HG03159 (cell line): ENCODE data around the gene RFX6.
"Not testable (repeated sequence)": the region's sequence is repeated elsewhere in the genome, so short reads cannot be mapped to it uniquely, and the experiment has no call there.

Experiments used
- ATAC-seq: cut with Tn5 transposase; IDR thresholded peaks from one replicate; pipeline ENCODE4 v1.9.1; 2021; ENCODE audit warnings: mild to moderate bottlenecking, moderate library complexity; ENCODE audit not compliant: unreplicated experiment

Gene RFX6, protein sequence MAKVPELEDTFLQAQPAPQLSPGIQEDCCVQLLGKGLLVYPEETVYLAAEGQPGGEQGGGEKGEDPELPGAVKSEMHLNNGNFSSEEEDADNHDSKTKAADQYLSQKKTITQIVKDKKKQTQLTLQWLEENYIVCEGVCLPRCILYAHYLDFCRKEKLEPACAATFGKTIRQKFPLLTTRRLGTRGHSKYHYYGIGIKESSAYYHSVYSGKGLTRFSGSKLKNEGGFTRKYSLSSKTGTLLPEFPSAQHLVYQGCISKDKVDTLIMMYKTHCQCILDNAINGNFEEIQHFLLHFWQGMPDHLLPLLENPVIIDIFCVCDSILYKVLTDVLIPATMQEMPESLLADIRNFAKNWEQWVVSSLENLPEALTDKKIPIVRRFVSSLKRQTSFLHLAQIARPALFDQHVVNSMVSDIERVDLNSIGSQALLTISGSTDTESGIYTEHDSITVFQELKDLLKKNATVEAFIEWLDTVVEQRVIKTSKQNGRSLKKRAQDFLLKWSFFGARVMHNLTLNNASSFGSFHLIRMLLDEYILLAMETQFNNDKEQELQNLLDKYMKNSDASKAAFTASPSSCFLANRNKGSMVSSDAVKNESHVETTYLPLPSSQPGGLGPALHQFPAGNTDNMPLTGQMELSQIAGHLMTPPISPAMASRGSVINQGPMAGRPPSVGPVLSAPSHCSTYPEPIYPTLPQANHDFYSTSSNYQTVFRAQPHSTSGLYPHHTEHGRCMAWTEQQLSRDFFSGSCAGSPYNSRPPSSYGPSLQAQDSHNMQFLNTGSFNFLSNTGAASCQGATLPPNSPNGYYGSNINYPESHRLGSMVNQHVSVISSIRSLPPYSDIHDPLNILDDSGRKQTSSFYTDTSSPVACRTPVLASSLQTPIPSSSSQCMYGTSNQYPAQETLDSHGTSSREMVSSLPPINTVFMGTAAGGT

GRCh38 chr6:116876635-116877611 lies at the start of gene RFX6:
RFX6 (plus strand) TSS chr6:116877242; CDS start chr6:116877276, 34 bp downstream.
- ATAC-seq, result peak; percentile 48

GRCh38 chr6:116827561-116828240 lies 49.3 kb upstream of the RFX6 start:
- no peak for ATAC-seq

GRCh38 chr6:116828983-116829382 lies 48.1 kb upstream of the RFX6 start, which contains the start of gene GPRC6A:
GPRC6A (minus strand) TSS chr6:116829083; CDS start chr6:116829013, 70 bp downstream.
- no peak for ATAC-seq

GRCh38 chr6:116834526-116834925 lies 42.5 kb upstream of the RFX6 start:
- ATAC-seq, result not testable (repeated sequence)

DNA sequence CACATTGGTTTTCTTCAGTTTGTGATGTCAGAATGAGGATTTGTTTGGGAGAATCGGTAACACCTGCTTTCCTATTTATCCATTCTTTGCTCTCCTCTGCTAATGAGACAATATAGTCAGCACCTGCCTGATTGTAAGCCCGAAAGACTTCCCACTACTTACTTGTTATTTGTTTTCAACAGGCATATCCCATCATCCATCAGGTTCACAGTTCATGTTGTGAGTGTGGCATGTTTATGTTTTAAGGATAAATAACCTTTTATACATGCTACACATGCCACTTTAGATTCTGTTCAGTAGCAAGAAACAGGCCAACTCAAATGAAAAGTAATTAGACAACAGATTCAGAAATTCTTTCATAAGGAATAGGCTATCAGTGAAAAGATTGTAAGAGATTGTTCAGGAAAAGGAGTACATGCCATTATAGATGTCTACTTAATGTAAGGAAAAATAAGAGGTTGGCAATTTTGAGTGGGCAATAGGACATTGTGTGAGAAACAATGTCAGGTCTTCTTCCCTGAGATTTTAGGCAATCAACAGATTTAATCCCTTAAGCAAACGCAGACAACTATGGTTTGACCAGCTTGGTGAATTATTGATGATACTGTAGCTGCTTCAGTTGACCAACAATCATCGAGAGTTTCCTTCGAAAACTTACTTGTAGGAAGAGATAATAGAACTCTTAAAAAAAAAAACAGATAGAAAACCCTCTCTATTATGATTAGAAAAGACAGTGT lies 40.3 kb upstream of the RFX6 start:
- no peak for ATAC-seq

DNA sequence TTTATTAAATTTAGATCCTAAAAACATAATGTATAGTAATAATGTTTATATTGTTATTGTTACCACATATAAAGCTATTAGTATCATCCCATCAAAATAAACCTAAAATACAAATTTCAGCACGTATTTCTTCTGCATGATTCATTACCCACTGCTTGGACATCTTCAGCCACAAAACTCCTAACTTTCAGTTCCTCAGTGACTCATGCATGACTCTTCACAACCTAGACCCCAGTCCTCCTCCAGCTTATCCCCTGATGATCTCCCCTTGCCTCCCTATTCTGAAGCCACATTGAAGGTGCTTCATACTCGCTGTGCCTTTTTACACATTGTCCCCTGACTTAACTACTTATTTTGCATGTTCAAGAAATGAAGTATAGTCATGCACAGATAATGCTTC lies 37.0 kb upstream of the RFX6 start:
- no peak for ATAC-seq

DNA sequence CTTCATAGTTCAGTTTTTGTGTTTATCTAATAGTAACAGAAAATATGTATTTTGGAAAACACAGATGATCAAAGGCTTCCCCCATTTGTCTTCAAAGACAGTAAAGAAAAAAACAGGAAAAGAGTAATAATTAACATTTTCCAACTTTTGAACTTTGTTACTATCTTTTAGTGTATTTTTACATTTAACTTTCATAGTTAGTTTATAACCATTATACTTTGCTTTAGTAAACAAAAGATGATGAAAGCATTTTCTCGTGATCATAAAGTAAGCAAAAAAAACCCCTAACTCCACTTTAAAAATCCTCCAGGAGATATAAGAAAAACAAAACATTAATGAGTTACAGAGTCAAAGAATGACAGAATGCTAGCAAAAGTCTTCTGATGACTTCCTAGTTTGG lies 34.6 kb upstream of the RFX6 start:
- ATAC-seq, result no peak

DNA sequence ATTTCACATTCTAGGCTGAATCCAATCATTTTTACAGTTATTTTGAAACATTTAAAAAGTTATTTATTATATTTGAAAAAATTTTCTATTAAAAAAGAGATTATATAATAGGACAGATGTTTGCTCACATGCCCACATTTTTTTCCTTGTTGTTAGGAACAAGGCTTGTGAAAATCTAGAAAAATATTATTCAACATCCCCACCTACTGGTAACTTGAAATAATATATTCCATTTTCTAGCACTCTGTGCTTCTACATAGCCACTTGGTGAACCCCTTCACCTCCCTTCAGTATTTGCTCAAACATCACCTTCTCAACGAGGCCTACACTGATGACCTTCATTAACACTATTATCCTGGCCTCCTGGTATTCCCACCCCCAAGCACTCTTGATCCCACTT lies 29.8 kb upstream of the RFX6 start:
- no peak for ATAC-seq

GRCh38 chr6:116858060-116858459 lies 19.0 kb upstream of the RFX6 start:
- no peak for ATAC-seq

- no peak for ATAC-seq
Measured at GRCh38 chr6:116859264-116859663, 17.8 kb upstream of the RFX6 start.

DNA sequence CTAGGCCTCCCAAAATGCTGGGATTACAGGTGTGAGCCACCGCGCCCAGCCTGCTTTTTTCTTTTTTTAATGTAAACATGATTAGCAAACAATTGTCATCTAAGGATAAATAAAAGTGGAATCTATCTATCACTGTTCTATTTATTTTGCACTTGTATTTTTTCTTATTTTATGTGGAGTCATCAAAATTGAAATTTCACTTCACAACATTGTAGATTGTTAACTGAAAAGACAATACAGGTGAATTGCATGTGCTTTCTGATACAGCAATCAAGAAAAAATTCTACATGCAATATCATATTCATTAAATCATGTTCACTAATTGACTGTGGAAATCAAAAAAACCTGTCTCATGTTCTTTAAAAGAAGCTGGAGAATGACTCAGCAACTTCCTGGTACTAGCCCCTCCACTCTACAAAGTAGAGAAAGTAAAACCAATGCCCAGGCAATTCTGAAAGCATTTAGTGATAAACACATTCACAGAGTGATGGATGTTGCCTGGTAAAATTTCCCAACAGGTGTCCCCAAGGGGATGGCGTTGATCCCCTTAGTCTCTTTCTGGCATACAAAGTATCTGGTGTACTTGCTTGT lies 10.7 kb upstream of the RFX6 start:
- peak; percentile 66 for ATAC-seq

GRCh38 chr6:116872771-116873170 lies 4.3 kb upstream of the RFX6 start:
- no peak for ATAC-seq

GRCh38 chr6:116876107-116876506 lies 935 bp upstream of the RFX6 start:
- ATAC-seq, result no peak

DNA sequence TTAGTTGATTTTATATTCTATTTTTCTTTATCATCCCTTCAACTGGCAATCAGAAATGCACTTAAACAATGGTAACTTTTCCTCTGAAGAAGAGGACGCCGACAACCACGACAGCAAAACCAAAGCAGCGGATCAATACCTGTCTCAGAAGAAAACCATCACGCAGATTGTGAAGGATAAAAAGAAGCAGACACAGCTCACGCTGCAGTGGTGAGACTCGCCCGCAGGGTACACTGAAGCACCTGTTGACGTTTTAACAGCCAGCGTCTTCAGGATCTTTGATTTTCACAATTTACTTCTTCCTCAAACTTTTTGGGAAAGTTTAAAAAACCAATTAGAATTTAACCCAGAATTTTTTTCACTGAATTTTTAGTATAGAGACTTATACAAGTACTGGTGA lies 701 bp downstream of the RFX6 start:
- ATAC-seq, result no peak

GRCh38 chr6:116881236-116881635 lies 4.2 kb downstream of the RFX6 start:
- no peak for ATAC-seq

DNA sequence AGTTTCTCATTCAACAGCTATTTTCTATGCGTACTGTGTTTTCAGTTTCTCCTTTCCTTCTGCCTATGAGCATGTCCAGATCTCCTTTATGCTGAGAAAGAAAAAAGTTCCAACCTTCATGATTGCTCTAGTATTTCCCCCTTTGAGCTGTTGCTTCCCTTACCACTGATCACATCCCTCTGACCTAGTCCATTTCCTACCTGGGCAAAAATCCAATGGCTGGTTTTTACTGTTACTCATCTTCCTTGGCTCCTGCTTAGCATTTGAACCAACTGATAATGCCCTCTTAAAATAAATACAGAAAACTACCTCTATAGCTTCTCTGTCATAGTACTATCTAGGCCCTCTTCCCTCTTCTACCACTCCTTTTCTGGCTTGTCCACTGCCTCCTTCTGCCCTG lies 6.0 kb downstream of the RFX6 start:
- no peak for ATAC-seq

- no peak for ATAC-seq
Measured at GRCh38 chr6:116884530-116884929, 7.5 kb downstream of the RFX6 start.

DNA sequence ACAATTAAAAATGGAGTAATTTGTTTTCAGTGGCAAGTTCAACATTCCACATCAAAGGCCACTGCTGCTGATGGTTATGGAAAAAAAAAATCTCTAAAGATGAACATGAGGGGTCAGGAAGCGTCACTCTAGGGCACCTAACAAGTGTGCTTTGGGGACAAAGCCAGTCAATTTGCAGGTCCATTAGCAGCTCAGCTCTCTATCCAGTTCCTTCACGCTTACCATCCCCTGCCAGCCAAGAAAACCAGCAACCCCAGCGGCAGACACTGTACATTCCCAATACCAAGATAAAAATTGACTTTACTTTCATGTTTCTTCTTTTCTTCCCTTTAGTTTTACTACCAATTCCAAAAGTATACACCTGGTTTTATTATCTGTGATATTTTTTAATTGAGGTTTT lies 10.1 kb downstream of the RFX6 start:
- ATAC-seq, result no peak

GRCh38 chr6:116887894-116888293 lies 10.9 kb downstream of the RFX6 start:
- no peak for ATAC-seq
